Testis (tissue), 2 donors: ENCODE measurements around the gene TUFT1.

Experiments
- POLR2A ChIP-seq: fragments of 450-650 bp; IDR thresholded peaks from one replicate; pipeline ENCODE4 v1.6.1; 2017; ENCODE audit warnings: antibody characterized with exemption, mild to moderate bottlenecking, moderate library complexity
- TF ChIP-seq, protein P1 (sequence below), 3 experiments: fragments of 450-650 bp in 2 of 3; fragments of 200-600 bp in 1 of 3; sonication (generic) in 1 of 3; IDR thresholded peaks; one replicate each; pipeline ENCODE4 v1.5.1; 2016 to 2019; ENCODE audit warnings: antibody characterized with exemption in 3 of 3, mild to moderate bottlenecking in 2 of 3, moderate library complexity in 1 of 3

DNA sequence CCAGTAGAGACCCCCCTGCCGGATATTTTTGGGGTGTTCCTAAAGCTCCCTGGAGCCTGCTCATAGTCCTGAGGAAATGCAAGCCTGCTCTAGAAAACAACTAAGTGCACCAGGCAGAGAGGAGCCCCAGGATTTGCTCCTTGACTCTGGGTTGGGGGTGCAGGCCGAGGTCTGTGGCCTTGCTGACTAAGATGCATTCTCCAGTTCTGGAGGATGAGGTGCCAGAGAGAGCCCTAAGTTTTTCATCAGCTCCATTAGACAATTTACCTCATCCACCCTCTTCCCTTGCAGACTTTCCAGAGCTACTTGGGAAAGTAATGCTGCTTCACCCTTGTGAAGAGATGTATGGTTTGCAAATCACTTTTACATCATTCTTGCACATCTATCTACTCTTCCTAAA is 9.1 kb downstream of the TUFT1 start:
- no peak for TF ChIP-seq POLR2A
- TF ChIP-seq, protein P1, sequence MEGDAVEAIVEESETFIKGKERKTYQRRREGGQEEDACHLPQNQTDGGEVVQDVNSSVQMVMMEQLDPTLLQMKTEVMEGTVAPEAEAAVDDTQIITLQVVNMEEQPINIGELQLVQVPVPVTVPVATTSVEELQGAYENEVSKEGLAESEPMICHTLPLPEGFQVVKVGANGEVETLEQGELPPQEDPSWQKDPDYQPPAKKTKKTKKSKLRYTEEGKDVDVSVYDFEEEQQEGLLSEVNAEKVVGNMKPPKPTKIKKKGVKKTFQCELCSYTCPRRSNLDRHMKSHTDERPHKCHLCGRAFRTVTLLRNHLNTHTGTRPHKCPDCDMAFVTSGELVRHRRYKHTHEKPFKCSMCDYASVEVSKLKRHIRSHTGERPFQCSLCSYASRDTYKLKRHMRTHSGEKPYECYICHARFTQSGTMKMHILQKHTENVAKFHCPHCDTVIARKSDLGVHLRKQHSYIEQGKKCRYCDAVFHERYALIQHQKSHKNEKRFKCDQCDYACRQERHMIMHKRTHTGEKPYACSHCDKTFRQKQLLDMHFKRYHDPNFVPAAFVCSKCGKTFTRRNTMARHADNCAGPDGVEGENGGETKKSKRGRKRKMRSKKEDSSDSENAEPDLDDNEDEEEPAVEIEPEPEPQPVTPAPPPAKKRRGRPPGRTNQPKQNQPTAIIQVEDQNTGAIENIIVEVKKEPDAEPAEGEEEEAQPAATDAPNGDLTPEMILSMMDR (IDR thresholded peaks at IDR 0.05): no peak
